Retinal pigment epithelial cell (primary cell): ENCODE results near the gene AHCYL2.
"Not testable (repeated sequence)": the region's sequence is repeated elsewhere in the genome, so short reads cannot be mapped to it uniquely, and the experiment has no call there.

ENCODE experiments used
- DNase-seq: peaks from one replicate; pipeline ENCODE4 v3.0.0-alpha.2; 2010; ENCODE audit warnings: low read depth
- H3K4me3 ChIP-seq: 2 replicates; pipeline ENCODE4 v1.5.1; 2011; ENCODE audit warnings: mild to moderate bottlenecking, low read length, control low read depth, moderate library complexity
- TF ChIP-seq, protein P1 (sequence below): conservative IDR thresholded peaks from 2 replicates; pipeline ENCODE4 v1.5.1; 2011; ENCODE audit warnings: low read depth, low read length, control low read depth, inconsistent platforms

The AHCYL2 gene

DNA sequence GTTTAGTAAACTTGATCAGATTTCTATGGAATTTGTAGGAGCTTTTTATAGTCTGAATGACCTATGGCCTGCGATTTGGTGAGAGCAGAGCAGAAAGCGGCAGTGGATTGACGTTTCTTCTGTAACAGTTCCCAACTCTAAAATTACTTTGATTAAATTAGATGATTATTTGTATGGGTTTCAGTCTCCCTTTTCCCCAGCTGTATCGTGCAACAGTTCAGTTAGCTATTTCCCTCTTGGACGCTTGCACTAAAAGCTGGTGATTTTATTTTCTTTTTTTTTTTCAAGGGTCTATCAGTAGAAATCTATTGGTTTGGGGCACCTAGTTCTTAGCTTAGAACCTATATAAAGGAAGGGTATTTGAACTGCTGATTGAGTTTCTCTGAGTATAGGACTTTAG is 6.8 kb downstream of the AHCYL2 start:
- no peak for DNase-seq
- H3K4me3 ChIP-seq: no peak overlapping the region
- TF ChIP-seq, protein P1, sequence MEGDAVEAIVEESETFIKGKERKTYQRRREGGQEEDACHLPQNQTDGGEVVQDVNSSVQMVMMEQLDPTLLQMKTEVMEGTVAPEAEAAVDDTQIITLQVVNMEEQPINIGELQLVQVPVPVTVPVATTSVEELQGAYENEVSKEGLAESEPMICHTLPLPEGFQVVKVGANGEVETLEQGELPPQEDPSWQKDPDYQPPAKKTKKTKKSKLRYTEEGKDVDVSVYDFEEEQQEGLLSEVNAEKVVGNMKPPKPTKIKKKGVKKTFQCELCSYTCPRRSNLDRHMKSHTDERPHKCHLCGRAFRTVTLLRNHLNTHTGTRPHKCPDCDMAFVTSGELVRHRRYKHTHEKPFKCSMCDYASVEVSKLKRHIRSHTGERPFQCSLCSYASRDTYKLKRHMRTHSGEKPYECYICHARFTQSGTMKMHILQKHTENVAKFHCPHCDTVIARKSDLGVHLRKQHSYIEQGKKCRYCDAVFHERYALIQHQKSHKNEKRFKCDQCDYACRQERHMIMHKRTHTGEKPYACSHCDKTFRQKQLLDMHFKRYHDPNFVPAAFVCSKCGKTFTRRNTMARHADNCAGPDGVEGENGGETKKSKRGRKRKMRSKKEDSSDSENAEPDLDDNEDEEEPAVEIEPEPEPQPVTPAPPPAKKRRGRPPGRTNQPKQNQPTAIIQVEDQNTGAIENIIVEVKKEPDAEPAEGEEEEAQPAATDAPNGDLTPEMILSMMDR: no peak

DNA sequence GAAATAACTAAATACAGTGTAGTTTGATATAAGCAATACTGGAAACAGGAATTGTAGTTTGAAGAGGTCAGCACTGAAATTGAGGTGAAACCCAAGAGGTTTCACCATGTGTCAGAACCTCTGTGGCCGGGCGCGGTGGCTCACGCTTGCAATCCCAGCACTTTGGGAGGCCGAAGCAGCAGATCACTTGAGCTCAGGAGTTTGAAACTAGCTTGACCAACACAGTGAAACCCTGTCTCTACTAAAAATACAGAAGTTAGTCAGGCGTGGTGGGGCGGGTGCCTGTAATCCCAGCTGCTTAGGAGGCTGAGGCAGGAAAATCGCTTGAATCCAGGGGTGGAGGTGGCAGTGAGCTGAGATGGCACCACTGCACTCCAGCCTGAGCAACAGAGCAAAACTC is 13.7 kb downstream of the AHCYL2 start:
- DNase-seq: no peak
- H3K4me3 ChIP-seq: no peak overlapping the region
- TF ChIP-seq, protein P1: no peak

DNA sequence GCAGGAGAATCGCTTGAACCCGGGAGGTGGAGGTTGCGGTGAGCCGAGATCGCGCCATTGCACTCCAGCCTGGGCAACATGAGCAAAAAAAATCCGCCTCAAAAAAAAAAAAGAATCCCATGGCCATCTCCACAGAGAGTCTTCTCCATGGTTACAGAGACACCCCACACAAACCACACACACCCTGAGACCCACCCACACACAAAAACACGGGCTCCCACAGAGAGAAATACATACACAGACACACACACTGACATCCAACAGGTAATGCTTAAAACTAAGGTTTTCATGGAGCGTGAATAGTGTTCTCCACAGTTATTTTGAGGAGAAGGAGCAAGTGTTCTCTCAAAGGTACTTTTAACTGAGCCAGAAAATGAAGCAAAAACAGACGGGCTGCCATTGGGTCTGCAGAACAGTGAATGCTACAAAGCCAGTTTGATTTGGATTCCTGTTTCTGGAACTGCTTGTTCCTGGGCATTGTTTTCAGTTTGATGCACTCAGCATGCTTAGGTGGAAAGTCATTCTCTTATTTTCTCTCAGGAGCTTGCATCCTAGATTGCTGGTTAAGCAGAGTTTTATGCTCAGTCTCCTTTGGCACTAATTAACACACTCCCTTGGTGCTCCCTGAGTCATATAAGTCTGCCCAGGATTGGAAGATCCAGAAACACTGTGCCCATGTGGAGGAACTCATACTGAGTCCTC is 15.4 kb downstream of the AHCYL2 start:
- H3K4me3 ChIP-seq: no peak overlapping the region
- TF ChIP-seq, protein P1: no peak
- no peak for DNase-seq

DNA sequence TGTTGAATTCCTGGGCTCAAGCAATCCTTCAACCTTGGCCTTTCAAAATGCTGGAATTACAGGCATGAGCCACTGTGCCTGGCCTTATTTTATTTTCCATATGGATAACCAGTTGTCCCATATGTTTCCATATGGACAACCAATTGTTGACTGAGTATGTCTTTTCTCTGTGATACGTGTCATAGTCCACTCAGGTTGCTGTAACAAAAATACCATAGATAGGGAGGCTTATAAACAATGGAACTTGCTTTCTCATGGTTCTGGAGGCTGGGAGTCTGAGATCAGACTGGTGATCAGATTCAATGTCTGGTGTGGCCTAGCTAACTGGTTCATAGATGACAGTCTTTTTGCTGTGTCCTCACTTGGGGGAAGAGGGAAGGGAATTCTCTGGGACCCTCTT is 19.4 kb downstream of the AHCYL2 start:
- TF ChIP-seq, protein P1: no peak
- no peak overlapping the region for H3K4me3 ChIP-seq
- DNase-seq: no peak

DNA sequence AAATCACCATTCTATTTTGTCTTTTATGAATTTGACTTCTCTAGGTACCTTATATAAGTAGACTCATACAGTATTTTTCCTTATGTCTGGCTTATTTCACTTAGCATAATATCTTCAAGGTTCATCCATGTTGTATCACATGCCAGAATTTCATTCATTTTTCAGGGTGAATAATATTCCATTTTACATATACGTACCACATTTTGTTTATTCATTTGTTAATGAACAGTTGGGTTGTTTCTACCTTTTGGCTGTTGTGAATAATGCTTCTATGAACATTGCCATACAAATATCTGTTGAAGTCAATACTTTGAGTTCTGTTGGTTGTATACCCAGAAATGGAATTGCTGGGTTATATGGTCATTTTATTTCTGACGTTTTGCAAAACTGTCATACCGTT is 20.7 kb downstream of the AHCYL2 start:
- TF ChIP-seq, protein P1: no peak

DNA sequence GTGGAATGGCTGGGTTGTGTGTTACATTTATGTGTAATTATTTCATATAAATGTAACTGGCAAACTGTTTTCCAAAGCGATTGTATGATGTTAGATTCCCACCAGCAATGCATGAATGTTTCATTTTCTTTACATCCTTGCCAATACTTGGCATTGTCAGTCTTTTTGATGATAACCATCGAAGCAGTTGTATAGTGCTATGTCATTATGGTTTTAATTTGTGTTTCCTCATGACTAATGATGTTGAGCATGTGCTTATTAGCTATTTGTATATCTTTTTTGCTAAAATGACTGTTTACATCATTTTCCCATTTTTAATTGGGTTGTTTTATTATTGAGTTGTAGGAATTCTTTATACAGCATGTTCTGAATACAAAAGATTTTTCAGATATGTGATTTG is 22.3 kb downstream of the AHCYL2 start:
- no peak for DNase-seq
- H3K4me3 ChIP-seq: no peak overlapping the region
- TF ChIP-seq, protein P1: no peak

More for the DNA sequence above, 20.7 kb downstream of the AHCYL2 start:
- no peak overlapping the region for H3K4me3 ChIP-seq
- DNase-seq: no peak

DNA sequence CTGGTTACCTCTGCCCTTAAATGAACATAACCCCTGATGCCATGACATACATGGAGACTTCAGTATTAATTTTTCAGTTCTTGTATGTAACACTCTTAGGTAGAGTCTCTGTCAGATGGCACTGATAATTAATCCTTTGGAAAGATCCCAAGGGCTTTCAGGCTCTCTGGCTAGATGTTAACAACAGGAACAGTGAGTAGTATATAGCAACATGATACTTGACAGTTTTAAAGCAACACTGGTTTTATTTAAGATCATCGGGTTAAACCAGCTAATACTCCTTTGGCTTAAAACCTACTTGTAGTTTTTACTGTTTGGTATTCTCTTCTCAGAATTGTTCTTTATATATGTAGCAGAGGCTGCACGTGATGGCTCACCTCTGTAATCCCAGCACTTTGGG is 27.3 kb downstream of the AHCYL2 start:
- DNase-seq: no peak
- no peak overlapping the region for H3K4me3 ChIP-seq
- TF ChIP-seq, protein P1: no peak

DNA sequence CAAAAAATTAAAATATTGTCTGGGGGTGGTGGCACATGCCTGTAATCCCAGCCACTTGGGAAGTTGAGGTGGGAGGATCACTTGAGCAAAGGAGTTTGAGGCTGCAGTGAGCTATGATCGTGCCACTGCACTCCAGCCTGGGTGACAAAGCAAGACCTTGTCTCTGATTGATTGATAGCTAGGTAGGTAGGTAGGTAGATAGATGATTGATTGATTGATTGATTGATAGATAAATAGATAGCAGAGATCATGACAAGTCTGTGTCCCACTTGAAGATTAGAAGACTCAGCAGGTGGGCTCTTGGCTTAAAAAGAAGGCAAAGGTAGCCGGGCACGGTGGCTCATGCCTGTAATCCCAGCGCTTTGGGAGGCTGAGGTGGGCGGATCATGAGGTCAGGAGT is 27.8 kb downstream of the AHCYL2 start:
- not testable (repeated sequence) for H3K4me3 ChIP-seq, DNase-seq
